ENCODE data around the gene SGO1.
"Not testable (repeated sequence)": the region's sequence is repeated elsewhere in the genome, so short reads cannot be mapped to it uniquely, and the experiment has no call there.

The SGO1 gene

GRCh38 chr3:20185679-20186599 is at the start of gene SGO1:
Gene SGO1 (minus strand): TSS chr3:20186206. CDS start chr3:20184027, 2,179 bp downstream.
- peak; percentile 99 for DNase-seq

GRCh38 chr3:20235796-20236195 is 49.8 kb upstream of the SGO1 start:
- DNase-seq: no peak

DNA sequence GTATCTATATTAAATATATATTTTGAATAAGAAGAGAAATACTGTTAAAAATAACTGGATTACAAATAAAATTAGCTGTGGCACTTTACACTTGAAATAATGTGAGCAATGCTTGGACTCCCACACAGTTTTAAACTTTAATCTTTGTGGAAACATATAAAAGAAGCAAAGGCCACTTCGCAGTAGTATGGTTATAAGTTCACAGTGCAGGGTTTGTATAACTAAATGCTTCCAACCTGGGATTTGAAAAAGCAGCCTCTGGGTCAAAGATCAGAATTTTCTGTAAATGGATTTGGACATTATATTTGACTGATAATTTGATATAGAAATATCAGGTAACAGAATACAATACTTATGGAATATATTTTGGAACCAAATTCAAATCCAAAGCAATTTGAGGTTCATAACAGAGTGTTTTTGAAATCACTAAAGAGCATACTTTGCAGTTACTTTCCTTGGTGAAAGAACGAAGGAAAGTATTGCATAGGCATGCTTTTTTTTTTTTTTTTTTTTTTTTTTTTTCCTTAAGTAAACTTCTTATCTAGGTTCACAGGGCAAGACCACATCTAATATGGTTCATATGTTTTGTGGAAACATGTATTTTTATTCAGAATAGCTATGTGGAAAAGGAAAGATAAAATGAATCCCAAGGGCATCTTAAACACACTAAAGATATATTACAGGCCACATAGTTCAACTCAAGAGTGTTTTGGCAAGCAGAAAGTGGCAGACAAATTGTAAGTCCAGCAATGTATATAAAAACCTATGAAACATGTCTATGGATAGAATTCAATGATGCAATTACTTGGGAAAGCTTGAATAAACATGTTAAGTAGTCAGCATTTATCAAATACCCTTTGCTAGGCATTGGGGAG is 47.1 kb upstream of the SGO1 start:
- no peak for DNase-seq

DNA sequence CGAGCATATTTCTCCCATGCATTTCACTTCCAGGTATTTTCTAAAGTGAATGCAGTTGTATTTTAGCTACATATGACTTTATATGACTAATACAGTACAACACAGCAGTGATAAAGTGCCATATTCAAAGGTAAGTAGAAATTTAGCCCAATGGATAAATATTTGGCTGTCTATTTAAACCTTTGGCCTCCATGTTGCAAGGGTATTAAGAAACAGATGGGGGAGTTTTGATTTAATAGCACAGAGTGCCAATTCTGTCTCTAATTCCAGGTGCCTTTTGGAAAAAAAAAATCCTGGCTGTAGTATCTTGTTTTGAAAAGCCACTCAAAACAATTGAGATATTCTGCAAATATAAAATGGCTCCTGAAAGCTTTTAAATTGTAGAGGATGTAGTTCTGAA is 44.9 kb upstream of the SGO1 start:
- DNase-seq: no peak

GRCh38 chr3:20225769-20226168 is 39.8 kb upstream of the SGO1 start:
- DNase-seq: no peak

DNA sequence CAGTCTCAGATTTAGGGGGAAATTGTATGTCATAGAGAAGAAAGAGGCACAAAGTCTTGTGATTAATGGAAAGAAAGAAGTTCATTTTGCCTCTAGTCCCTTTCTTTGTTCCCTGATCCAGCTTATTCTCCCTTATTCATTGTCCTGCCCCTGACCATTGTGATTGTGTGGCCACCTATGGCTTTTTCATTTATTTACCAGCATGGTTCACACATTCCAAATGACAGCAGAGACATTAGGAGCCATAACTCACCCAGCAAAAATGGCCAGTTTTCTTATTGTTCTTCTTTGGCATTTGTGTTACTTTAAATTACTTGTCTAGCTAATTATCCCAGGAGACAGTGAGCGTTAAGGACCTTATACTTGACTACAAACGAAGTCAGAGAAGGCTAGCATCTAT is 36.3 kb upstream of the SGO1 start:
- no peak for DNase-seq

DNA sequence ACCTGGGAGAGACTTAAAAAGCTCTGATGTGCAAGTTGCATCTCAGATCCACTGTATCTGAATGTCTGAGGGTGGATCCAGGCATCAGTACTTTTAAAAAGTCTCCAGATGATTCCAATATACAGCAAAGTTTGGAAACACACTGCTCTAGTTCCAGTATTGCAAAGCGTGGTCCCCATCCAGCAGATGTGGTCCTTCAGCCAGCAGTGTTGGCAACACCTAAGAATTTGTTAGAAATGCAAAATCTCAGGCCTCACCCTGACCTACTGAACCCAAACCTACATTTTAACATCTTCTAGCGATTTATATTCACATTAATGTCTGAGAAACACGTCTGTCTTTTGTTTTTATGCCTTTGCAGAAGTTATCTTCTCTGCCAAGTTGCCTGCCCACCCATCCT is 32.2 kb upstream of the SGO1 start:
- no peak for DNase-seq

DNA sequence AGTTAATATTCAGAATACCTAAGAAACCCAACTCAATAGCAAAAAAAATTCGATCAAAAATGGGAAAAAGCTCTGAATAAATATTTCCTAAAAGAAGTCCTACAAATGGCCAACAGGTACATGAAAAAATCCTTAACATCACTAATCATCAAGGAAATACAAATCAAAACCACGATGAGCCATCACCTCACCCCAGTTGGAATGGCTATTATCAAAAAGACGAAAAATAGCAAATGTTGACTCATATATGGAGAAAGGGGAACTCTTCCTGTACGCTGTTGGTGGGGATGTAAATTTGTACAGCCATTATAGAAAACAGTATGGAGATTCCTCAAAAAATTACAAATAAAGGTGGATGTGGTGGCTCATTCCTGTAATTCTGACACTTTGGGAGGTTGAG is 29.6 kb upstream of the SGO1 start:
- no peak for DNase-seq

DNA sequence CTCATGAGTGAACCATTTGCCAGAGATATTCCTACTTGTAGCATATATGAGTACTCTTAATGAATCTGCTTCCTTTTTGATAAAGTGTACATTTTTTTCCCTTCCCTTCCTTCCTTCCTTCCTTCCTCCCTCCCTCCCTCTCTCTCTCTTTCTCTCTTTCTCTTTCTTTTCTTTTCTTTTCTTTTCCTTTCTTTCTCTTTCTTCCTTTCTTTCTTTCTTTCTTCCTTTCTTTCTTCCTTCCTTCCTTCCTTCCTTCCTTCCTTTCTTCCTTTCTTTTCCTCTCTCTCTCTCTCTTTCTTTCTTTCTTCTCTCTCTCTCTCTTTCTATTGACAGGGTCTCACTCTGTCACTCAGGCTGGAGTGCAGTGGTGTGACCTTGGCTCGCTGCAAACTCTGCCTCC is 27.5 kb upstream of the SGO1 start:
- DNase-seq: not testable (repeated sequence)

- DNase-seq: not testable (repeated sequence)
Observed at GRCh38 chr3:20207945-20208344, 21.9 kb upstream of the SGO1 start.

DNA sequence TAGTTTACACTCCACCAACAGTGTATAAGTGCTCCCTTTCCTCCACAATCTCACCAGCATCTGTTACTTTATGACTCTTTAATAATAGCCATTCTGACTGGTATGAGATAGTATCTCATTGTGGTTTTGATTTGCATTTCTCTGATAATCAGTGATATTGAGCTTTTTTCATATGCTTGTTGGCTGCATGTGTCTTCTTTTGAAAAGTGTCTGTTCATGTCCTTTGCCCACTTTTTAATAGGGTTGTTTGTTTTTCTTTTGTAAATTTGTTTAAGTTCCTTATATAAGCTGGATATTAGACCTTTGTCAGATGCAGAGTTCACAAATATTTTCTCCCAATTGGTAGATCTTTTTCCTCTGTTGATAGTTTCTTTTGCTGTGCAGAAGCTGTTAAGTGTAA is 19.9 kb upstream of the SGO1 start:
- not testable (repeated sequence) for DNase-seq

DNA sequence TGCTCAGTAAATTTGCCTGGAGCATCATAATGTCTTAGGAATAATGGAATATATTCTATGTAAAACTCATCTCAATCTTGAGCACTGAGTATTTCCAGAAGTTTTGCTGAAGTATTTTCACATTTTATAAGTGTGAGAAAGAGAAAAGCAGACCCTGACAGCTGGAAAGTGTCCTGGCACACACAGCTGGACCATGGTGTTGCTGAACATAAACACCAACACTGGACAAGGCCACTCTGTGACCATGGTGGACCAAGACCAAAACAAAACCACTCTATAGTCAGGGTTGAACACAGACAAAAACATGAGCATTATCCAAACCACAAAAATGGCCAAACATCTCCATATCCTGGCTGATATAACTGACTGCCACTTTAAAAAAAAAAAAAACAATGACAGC is 15.1 kb upstream of the SGO1 start:
- no peak for DNase-seq

DNA sequence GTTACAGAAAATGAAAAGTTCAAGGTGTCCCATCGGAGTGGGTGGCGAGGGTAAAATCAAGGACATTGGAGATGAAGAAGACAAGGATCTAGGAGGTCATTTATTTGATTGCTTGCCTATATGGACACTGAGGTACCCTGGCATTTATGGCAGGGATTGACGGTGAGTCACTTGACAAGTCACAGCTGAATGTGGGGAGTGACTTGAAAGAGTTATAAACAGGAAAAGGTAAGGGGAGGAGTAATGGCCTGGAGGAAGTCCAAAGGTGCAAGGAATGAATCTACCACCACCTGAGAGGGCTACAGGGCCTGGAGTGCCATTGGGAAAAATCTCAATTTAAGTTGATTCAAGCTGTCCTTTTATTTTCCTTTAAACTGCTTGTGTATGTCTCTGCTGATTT is 11.8 kb upstream of the SGO1 start:
- DNase-seq: no peak

- DNase-seq: no peak
Observed at GRCh38 chr3:20194793-20195460, 8.9 kb upstream of the SGO1 start.

- DNase-seq: no peak
Observed at GRCh38 chr3:20190991-20191390, 5.0 kb upstream of the SGO1 start.

GRCh38 chr3:20186600-20187004 is 596 bp upstream of the SGO1 start:
- DNase-seq: no peak

GRCh38 chr3:20185331-20185678 is 701 bp downstream of the SGO1 start:
- peak; percentile 40 to 41 for DNase-seq

DNA sequence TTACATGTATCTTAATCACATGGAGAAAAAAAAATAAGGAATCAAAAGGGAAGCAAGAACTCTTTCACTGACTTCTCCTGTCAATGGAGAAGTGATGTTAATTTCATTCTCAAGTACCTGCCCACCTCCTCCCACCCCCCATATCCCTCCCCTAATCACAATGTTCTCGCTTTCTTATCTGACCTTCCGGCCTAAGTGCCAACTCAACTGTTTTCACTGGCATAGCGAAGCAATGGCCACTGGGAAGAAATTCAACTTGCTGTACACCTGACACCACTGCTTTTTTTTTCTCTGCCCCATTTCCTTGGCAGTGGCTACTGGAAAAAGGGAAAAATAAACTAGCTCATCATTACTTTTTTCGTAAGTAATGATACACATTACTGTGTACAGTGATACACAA is 3.8 kb downstream of the SGO1 start:
- DNase-seq: no peak

DNA sequence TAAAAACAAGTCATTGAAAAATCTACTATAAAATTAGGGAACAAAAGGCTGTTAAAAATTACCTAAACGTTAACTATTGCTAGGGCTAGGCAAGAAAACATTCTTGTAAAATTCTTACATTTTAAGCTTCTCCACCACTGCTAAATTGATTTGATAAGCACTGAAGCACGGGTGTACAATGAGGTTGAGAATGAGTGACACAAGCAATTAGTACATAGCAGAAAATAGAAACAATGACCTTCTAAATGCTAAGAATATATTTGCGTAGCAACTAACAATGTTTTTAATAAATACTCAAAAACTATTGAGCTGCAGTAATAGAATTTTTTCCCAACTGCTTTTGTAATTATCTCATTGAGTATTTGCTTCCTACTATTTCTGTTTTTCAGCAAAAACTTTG is 4.7 kb downstream of the SGO1 start:
- no peak for DNase-seq

- no peak for DNase-seq
Observed at GRCh38 chr3:20173844-20174410, 12.1 kb downstream of the SGO1 start.

DNA sequence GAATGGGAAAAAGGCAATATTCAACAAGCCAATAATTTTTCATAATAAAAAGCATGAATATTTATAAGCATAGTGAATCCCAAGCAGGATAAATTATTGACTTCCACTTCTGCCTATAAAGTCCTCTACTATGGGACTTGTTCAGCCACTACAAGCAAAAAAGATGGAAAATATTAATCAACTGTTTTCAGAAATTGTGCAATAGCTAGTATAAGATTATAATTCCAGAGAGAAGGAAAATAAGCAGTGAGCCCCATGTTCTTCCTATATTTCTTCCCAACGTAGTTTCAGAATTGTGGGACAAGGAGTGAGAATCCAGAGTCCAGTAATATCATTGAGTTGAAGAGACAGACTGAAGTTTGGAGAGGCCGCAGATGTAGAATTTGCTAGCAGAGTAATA is 24.3 kb downstream of the SGO1 start:
- DNase-seq: no peak

DNA sequence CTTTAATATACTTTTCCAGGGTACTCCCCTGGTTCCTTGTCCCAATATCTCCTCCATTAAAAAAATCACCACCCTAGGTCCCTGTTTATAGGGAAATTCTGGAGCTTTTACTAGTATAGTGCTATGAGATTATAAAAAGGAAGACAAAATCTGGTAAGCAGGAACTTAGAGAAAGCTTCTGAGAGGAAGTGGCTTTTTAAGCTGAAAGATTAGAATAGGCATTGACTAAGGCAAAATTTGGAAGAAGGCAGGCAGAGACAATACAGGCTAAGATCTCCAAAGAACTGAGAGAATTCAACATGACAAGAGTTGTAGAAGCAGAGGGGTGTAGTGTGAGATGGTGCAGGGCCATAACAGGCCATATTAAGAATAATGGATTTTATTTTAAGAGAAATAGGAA is 25.8 kb downstream of the SGO1 start:
- no peak for DNase-seq

DNA sequence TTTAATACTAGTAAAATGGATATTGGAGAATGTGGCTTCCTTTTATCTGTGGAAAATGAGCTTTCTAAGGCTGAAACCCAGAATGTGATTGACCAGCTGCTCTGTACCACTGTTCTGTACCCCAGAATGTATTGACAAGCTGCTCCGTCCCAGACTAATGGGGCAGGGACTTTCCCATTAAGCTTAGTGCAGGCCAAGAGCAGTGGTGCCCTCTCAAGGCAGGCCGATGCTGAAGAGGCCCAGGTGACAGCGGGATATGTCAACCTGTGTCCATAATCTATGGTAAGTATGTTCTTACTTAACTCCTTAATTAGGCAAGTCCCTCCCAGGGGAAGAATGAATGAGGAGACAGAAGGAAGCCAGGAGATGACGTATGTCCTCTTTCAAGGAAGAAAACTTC is 31.1 kb downstream of the SGO1 start:
- no peak for DNase-seq
